Effector CD8-positive, alpha-beta T cell (primary cell): Measurements from ENCODE around the gene FUOM.
"Not testable (repeated sequence)": the region's sequence is repeated elsewhere in the genome, so short reads cannot be mapped to it uniquely, and the experiment has no call there.

Experiments
- DNase-seq: peaks from one replicate; lab custom pipeline; 2025; lab: John Stamatoyannopoulos, UW

Gene FUOM

GRCh38 chr10:133368153-133368552 is 10.3 kb upstream of the FUOM start:
- DNase-seq = no peak

- DNase-seq = not testable (repeated sequence)
Observed at GRCh38 chr10:133367461-133367860, 9.6 kb upstream of the FUOM start.

- no peak for DNase-seq
Observed at GRCh38 chr10:133366751-133367150, 8.9 kb upstream of the FUOM start.

- no peak for DNase-seq
Observed at GRCh38 chr10:133366130-133366478, 8.3 kb upstream of the FUOM start.

- DNase-seq = no peak
Observed at GRCh38 chr10:133365461-133366129, 7.8 kb upstream of the FUOM start.

GRCh38 chr10:133364645-133365431 is 7.0 kb upstream of the FUOM start:
- no peak for DNase-seq

GRCh38 chr10:133362846-133363245 is 5.0 kb upstream of the FUOM start:
- DNase-seq = no peak

- DNase-seq = no peak
Observed at GRCh38 chr10:133361773-133362441, 4.1 kb upstream of the FUOM start.

- no peak for DNase-seq
Observed at GRCh38 chr10:133361227-133361626, 3.4 kb upstream of the FUOM start.

- DNase-seq = no peak
Observed at GRCh38 chr10:133359972-133360610, 2.3 kb upstream of the FUOM start.

GRCh38 chr10:133359554-133359971 is 1.7 kb upstream of the FUOM start:
- DNase-seq = peak; percentile 10

GRCh38 chr10:133358925-133359310 is 1.1 kb upstream of the FUOM start:
- no peak for DNase-seq

GRCh38 chr10:133358162-133358924 is 524 bp upstream of the FUOM start:
- DNase-seq = no peak

- DNase-seq = no peak
Observed at GRCh38 chr10:133356549-133357284, 1.1 kb downstream of the FUOM start.

- DNase-seq = no peak
Observed at GRCh38 chr10:133355991-133356390, 1.8 kb downstream of the FUOM start.

GRCh38 chr10:133355266-133355665 is 2.6 kb downstream of the FUOM start:
- no peak for DNase-seq

- no peak for DNase-seq
Observed at GRCh38 chr10:133354672-133355240, 3.1 kb downstream of the FUOM start.

GRCh38 chr10:133353988-133354605 is 3.7 kb downstream of the FUOM start:
- no peak for DNase-seq

- DNase-seq = no peak
Observed at GRCh38 chr10:133353202-133353959, 4.4 kb downstream of the FUOM start.
